ENCODE measurements around the gene CACNB4.

DNA sequence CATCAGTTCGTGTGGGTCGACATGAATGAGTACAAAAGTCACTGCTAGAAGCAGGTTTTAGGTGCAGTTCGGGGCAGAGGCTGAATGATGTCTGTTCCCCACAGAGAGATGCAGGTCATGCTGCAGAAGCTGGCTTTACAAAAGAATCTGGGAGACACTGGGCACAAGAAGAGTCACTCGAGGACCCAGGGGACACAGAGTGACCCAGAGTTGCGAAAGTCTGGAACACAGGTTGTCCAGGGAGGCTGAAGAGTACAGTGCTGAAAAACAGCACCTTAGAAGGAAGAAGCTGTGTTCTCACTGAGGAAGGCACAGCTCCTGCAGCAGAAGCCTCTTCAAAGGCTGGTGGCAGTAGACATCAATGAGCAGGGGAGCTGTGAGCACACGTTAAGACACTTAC is 14.8 kb downstream of the CACNB4 start:
- TF ChIP-seq, protein P1, sequence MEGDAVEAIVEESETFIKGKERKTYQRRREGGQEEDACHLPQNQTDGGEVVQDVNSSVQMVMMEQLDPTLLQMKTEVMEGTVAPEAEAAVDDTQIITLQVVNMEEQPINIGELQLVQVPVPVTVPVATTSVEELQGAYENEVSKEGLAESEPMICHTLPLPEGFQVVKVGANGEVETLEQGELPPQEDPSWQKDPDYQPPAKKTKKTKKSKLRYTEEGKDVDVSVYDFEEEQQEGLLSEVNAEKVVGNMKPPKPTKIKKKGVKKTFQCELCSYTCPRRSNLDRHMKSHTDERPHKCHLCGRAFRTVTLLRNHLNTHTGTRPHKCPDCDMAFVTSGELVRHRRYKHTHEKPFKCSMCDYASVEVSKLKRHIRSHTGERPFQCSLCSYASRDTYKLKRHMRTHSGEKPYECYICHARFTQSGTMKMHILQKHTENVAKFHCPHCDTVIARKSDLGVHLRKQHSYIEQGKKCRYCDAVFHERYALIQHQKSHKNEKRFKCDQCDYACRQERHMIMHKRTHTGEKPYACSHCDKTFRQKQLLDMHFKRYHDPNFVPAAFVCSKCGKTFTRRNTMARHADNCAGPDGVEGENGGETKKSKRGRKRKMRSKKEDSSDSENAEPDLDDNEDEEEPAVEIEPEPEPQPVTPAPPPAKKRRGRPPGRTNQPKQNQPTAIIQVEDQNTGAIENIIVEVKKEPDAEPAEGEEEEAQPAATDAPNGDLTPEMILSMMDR (IDR thresholded peaks at IDR 0.05) = no peak
- TF ChIP-seq POLR2AphosphoS5 (IDR thresholded peaks at IDR 0.05) (no peak), EP300 (IDR thresholded peaks at IDR 0.05; ENCODE audit: low read depth) (no peak), POLR2A (IDR thresholded peaks at IDR 0.05) (no peak)
